Omental fat pad (tissue), 4 donors: Measurements from ENCODE around the gene BORCS6. TPM values are rescaled to one million over a fixed set of nuclear protein-coding genes. Genes with fewer than 3 reads are reported as not detected.
"Not testable (repeated sequence)": the region's sequence is repeated elsewhere in the genome, so short reads cannot be mapped to it uniquely, and the experiment has no call there.

Source experiments
- ATAC-seq: fragments of 150-250 bp; one replicate; pipeline ENCODE4 v1.9.1; 2016; ENCODE audit warnings: mild to moderate bottlenecking, moderate library complexity; ENCODE audit not compliant: low FRiP score
- DNase-seq: peaks from one replicate; pipeline ENCODE4 v3.0.0-alpha.2; 2019; ENCODE audit warnings: low spot score
- total RNA-seq, 4 donors: library from RNA; depleted of rRNA; stranded (reverse); fragments of >200 nt; gene quantifications; one replicate each; pipeline ENCODE4 v1.1.0, GENCODE V29; 2016
- TF ChIP-seq, protein P1 (sequence below), 3 donors: fragments of 450-650 bp; IDR thresholded peaks; one replicate each; pipeline ENCODE4 v1.5.1; 2016 to 2017; ENCODE audit warnings: antibody characterized with exemption in 3 of 3, mild to moderate bottlenecking in 3 of 3, moderate library complexity in 2 of 3

The BORCS6 gene
- total RNA-seq, 4 donors from 2014 or later = 4.7 to 9.9 (median 6.7) TPM

GRCh38 chr17:8176197-8176940 lies 13.6 kb downstream of the BORCS6 start, which contains the start of gene TMEM107:
TSS of gene TMEM107 (minus strand) at chr17:8176380. CDS start at chr17:8176286, 94 bp downstream.
- DNase-seq (no peak), ATAC-seq (peak; percentile 38)
- TF ChIP-seq, protein P1, sequence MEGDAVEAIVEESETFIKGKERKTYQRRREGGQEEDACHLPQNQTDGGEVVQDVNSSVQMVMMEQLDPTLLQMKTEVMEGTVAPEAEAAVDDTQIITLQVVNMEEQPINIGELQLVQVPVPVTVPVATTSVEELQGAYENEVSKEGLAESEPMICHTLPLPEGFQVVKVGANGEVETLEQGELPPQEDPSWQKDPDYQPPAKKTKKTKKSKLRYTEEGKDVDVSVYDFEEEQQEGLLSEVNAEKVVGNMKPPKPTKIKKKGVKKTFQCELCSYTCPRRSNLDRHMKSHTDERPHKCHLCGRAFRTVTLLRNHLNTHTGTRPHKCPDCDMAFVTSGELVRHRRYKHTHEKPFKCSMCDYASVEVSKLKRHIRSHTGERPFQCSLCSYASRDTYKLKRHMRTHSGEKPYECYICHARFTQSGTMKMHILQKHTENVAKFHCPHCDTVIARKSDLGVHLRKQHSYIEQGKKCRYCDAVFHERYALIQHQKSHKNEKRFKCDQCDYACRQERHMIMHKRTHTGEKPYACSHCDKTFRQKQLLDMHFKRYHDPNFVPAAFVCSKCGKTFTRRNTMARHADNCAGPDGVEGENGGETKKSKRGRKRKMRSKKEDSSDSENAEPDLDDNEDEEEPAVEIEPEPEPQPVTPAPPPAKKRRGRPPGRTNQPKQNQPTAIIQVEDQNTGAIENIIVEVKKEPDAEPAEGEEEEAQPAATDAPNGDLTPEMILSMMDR (IDR thresholded peaks at IDR 0.05) = no peak

GRCh38 chr17:8175795-8176196 lies 14.2 kb downstream of the BORCS6 start:
- DNase-seq (no peak), ATAC-seq (peak; percentile 7)
- TF ChIP-seq, protein P1 (IDR thresholded peaks at IDR 0.05) = no peak

- TF ChIP-seq, protein P1 (IDR thresholded peaks at IDR 0.05) = no peak
- DNase-seq (no peak), ATAC-seq (no peak)
Measured at GRCh38 chr17:8173871-8174322, 16.1 kb downstream of the BORCS6 start.

GRCh38 chr17:8173056-8173870 lies 16.7 kb downstream of the BORCS6 start:
- ATAC-seq = peak; percentile 81
- no peak for DNase-seq
- TF ChIP-seq, protein P1 (IDR thresholded peaks at IDR 0.05) = no peak

GRCh38 chr17:8170186-8170585 lies 19.8 kb downstream of the BORCS6 start:
- not testable (repeated sequence) for ATAC-seq

GRCh38 chr17:8167526-8167925 lies 22.5 kb downstream of the BORCS6 start:
- DNase-seq = no peak
- TF ChIP-seq, protein P1 (IDR thresholded peaks at IDR 0.05) = no peak
- no peak for ATAC-seq

More at GRCh38 chr17:8170186-8170585, 19.8 kb downstream of the BORCS6 start:
- DNase-seq = not testable (repeated sequence)

GRCh38 chr17:8166731-8167130 lies 23.2 kb downstream of the BORCS6 start:
- DNase-seq (no peak), ATAC-seq (no peak)
- TF ChIP-seq, protein P1 (IDR thresholded peaks at IDR 0.05) = no peak
